Hepatic stellate cell (primary cell): ENCODE results near the gene LDAH.
A peak's percentile ranks its signal among the peaks of the same experiment; 100 is the strongest.

Source experiments
- DNase-seq: peaks from one replicate; pipeline ENCODE4 v3.0.0; 2011; ENCODE audit warnings: low spot score

LDAH gene

GRCh38 chr2:20667151-20667530 is 155.8 kb downstream of the LDAH start:
- DNase-seq = no peak

- peak; percentile 53 for DNase-seq
Observed at GRCh38 chr2:20666304-20667150, 156.4 kb downstream of the LDAH start, which contains the start of gene GDF7. GDF7 (plus strand) TSS chr2:20667144; CDS start chr2:20667240, 96 bp downstream.

GRCh38 chr2:20666005-20666303 is 156.9 kb downstream of the LDAH start:
- no peak for DNase-seq

- DNase-seq = no peak
Observed at GRCh38 chr2:20665243-20666004, 157.5 kb downstream of the LDAH start.

- no peak for DNase-seq
Observed at GRCh38 chr2:20664431-20665242, 158.3 kb downstream of the LDAH start.

- DNase-seq = no peak
Observed at GRCh38 chr2:20664071-20664390, 158.9 kb downstream of the LDAH start.

- DNase-seq = no peak
Observed at GRCh38 chr2:20663196-20664070, 159.5 kb downstream of the LDAH start.

- DNase-seq = no peak
Observed at GRCh38 chr2:20662308-20662937, 160.5 kb downstream of the LDAH start.

- DNase-seq = peak; percentile 86
Observed at GRCh38 chr2:20661421-20662307, 161.2 kb downstream of the LDAH start.

GRCh38 chr2:20660506-20661420 is 162.1 kb downstream of the LDAH start:
- peak; percentile 69 for DNase-seq

GRCh38 chr2:20657522-20658235 is 165.2 kb downstream of the LDAH start:
- no peak for DNase-seq

GRCh38 chr2:20656561-20656960 is 166.3 kb downstream of the LDAH start:
- no peak for DNase-seq

GRCh38 chr2:20654535-20654813 is 168.4 kb downstream of the LDAH start:
- DNase-seq = no peak

- no peak for DNase-seq
Observed at GRCh38 chr2:20653695-20654534, 169.0 kb downstream of the LDAH start.

- no peak for DNase-seq
Observed at GRCh38 chr2:20652673-20653575, 170.0 kb downstream of the LDAH start.

- no peak for DNase-seq
Observed at GRCh38 chr2:20652141-20652540, 170.8 kb downstream of the LDAH start.

GRCh38 chr2:20651731-20652099 is 171.2 kb downstream of the LDAH start:
- DNase-seq = no peak
